Stimulated activated CD4-positive, alpha-beta T cell treated with anti-CD3 and anti-CD28 coated beads, Interleukin-1b, Interleukin-23, amount 100 ng/mL, for 24 hours (primary cell): ENCODE measurements around the gene GPX5.
A peak's percentile ranks its signal among the peaks of the same experiment; 100 is the strongest.
"Not testable (repeated sequence)": the region's sequence is repeated elsewhere in the genome, so short reads cannot be mapped to it uniquely, and the experiment has no call there.

Experiments used
- DNase-seq, 4 experiments: peaks; one replicate each; pipeline ENCODE4 v3.0.0-alpha.2; 2020; ENCODE audit warnings: low read depth in 4 of 4, low spot score in 1 of 4

GPX5 gene

GRCh38 chr6:28511628-28512300 lies 13.9 kb upstream of the GPX5 start:
- DNase-seq = no peak

GRCh38 chr6:28512387-28512786 lies 13.3 kb upstream of the GPX5 start:
- DNase-seq = not testable (repeated sequence)

- no peak for DNase-seq
Observed at GRCh38 chr6:28515676-28516075, 10.0 kb upstream of the GPX5 start, which contains the start of gene GPX6. GPX6 (minus strand) TSS chr6:28515793; CDS start chr6:28515743, 50 bp downstream.

- no peak for DNase-seq
Observed at GRCh38 chr6:28517964-28518363, 7.7 kb upstream of the GPX5 start.

- DNase-seq = no peak
Observed at GRCh38 chr6:28522594-28523240, 3.0 kb upstream of the GPX5 start.

- DNase-seq = no peak
Observed at GRCh38 chr6:28523241-28523622, 2.4 kb upstream of the GPX5 start.

- DNase-seq = no peak
Observed at GRCh38 chr6:28530777-28531176, 5.1 kb downstream of the GPX5 start.

GRCh38 chr6:28531479-28532128 lies 5.9 kb downstream of the GPX5 start:
- DNase-seq = no peak

GRCh38 chr6:28534306-28534705 lies 8.6 kb downstream of the GPX5 start:
- DNase-seq = no peak

GRCh38 chr6:28534875-28535274 lies 9.2 kb downstream of the GPX5 start:
- no peak for DNase-seq

- no peak for DNase-seq
Observed at GRCh38 chr6:28537065-28537464, 11.4 kb downstream of the GPX5 start.

- DNase-seq = no peak
Observed at GRCh38 chr6:28537509-28538140, 11.9 kb downstream of the GPX5 start.

GRCh38 chr6:28541996-28542395 lies 16.3 kb downstream of the GPX5 start:
- no peak for DNase-seq

- DNase-seq = peak in 1 of 4 experiments; percentile 44
Observed at GRCh38 chr6:28542440-28543296, 17.0 kb downstream of the GPX5 start.

GRCh38 chr6:28543651-28544610 lies 18.2 kb downstream of the GPX5 start:
- no peak for DNase-seq

GRCh38 chr6:28545955-28546354 lies 20.3 kb downstream of the GPX5 start:
- DNase-seq = no peak

GRCh38 chr6:28547003-28547402 lies 21.3 kb downstream of the GPX5 start:
- DNase-seq = not testable (repeated sequence)

GRCh38 chr6:28551891-28552666 lies 26.4 kb downstream of the GPX5 start:
- no peak for DNase-seq

- no peak for DNase-seq
Observed at GRCh38 chr6:28553384-28553985, 27.8 kb downstream of the GPX5 start.
